ENCODE results near the gene MARCHF4. TPM values are rescaled to one million over a fixed set of nuclear protein-coding genes. Genes with fewer than 3 reads are reported as not detected.
A peak's percentile ranks its signal among the peaks of the same experiment; 100 is the strongest.

Gene MARCHF4
- total RNA-seq, 1 experiment from 2014 or later: 1.9 TPM

GRCh38 chr2:216372761-216373291, 543 bp upstream of the MARCHF4 start:
- DNase-seq (peak; percentile 74), ATAC-seq (peak; percentile 21)
- Histone ChIP-seq H4K20me1 (ENCODE audit: low read length) (no peaks in the 10 kb centered on the region), H3K36me3 (ENCODE audit: low read depth, low read length) (no peaks in the 10 kb centered on the region), H3K79me2 (ENCODE audit: low read length) (no peaks in the 10 kb centered on the region), H3K9me3 (ENCODE audit: low read length) (no peaks in the 10 kb centered on the region), H3K27me3 (ENCODE audit: low read length) (no peaks in the 10 kb centered on the region), H3K9ac (ENCODE audit: low read length) (no peak overlapping the region), H3K9me2 (replicated peaks; ENCODE audit: low read length) (no peaks in the 10 kb centered on the region), H3K4me3 (ENCODE audit: low read length) (peak overlapping the region; percentile 67), H3K4me2 (ENCODE audit: low read length) (peak overlapping the region; percentile 90), H3F3A (ENCODE audit: low read length, unreplicated experiment) (peaks cover 5% of the 10 kb centered on the region), H3K4me1 (ENCODE audit: insufficient read depth, low read length) (peaks cover 25% of the 10 kb centered on the region), H3K27ac (ENCODE audit: low read length) (peak overlapping the region; percentile 85), H2AFZ (ENCODE audit: low read length) (no peak overlapping the region)
- intact Hi-C loops (cut with micrococcal nuclease): loop anchor here (5.0 to 10.0 kb wide), 2 partner anchors 56 to 128 kb away; no protein-coding TSS in a partner anchor
- POLR2A ChIA-PET (ENCODE audit: unreplicated experiment): interaction anchor here (0.5 kb wide), 1 partner anchor 264 kb away, joined by 4 read pairs; the partner anchor contains the start of gene XRCC5
- no TSS peak for BruUV-seq (replicated peaks)
- no peak for TF ChIP-seq EZH2 (IDR thresholded peaks at IDR 0.05; ENCODE audit: low read length, unreplicated experiment)
- no peak for TF ChIP-seq CTCF (conservative IDR thresholded peaks at IDR 0.05; ENCODE audit: low read depth, low read length)
- TF ChIP-seq EZH2phosphoT487 (IDR thresholded peaks at IDR 0.05; ENCODE audit: borderline replicate concordance, low read length): no peak
- CTCF ChIA-PET: no interaction called here

- no peaks in the 10 kb centered on the region for H3K9me2 ChIP-seq (replicated peaks; ENCODE audit: low read length)
- no peaks in the 10 kb centered on the region for H3K36me3 ChIP-seq (ENCODE audit: low read depth, low read length)
- H3F3A ChIP-seq (ENCODE audit: low read length, unreplicated experiment): peaks cover 5% of the 10 kb centered on the region
- H3K79me2 ChIP-seq (ENCODE audit: low read length): no peaks in the 10 kb centered on the region
- CTCF ChIA-PET: no interaction called here
- TF ChIP-seq EZH2phosphoT487 (IDR thresholded peaks at IDR 0.05; ENCODE audit: borderline replicate concordance, low read length): no peak
- no peak for TF ChIP-seq EZH2 (IDR thresholded peaks at IDR 0.05; ENCODE audit: low read length, unreplicated experiment)
- no peak for TF ChIP-seq CTCF (conservative IDR thresholded peaks at IDR 0.05; ENCODE audit: low read depth, low read length)
- no peak overlapping the region for H3K27ac ChIP-seq (ENCODE audit: low read length)
- H3K9ac ChIP-seq (ENCODE audit: low read length): no peak overlapping the region
- POLR2A ChIA-PET (ENCODE audit: unreplicated experiment): no interaction called here
- no TSS peak for BruUV-seq (replicated peaks)
- peaks cover 25% of the 10 kb centered on the region for H3K4me1 ChIP-seq (ENCODE audit: insufficient read depth, low read length)
- no peak overlapping the region for H2AFZ ChIP-seq (ENCODE audit: low read length)
- H3K9me3 ChIP-seq (ENCODE audit: low read length): no peaks in the 10 kb centered on the region
- H4K20me1 ChIP-seq (ENCODE audit: low read length): no peaks in the 10 kb centered on the region
- DNase-seq (no peak), ATAC-seq (no peak)
- no peaks in the 10 kb centered on the region for H3K27me3 ChIP-seq (ENCODE audit: low read length)
- peak overlapping the region; percentile 67; the same call in 1 of the 2 replicates for H3K4me3 ChIP-seq (ENCODE audit: low read length)
- peak overlapping the region; percentile 90 for H3K4me2 ChIP-seq (ENCODE audit: low read length)
- intact Hi-C loops (cut with micrococcal nuclease): loop anchor here (5.0 to 10.0 kb wide), 2 partner anchors 54 to 126 kb away; no protein-coding TSS in a partner anchor
Observed at GRCh38 chr2:216370961-216371712, 1.1 kb downstream of the MARCHF4 start.

- no peaks in the 10 kb centered on the region for H3K79me2 ChIP-seq (ENCODE audit: low read length)
- TF ChIP-seq CTCF (conservative IDR thresholded peaks at IDR 0.05; ENCODE audit: low read depth, low read length) (no peak), EZH2 (IDR thresholded peaks at IDR 0.05; ENCODE audit: low read length, unreplicated experiment) (no peak), EZH2phosphoT487 (IDR thresholded peaks at IDR 0.05; ENCODE audit: borderline replicate concordance, low read length) (no peak)
- H3K4me2 ChIP-seq (ENCODE audit: low read length): peak overlapping the region; percentile 90; the same call in 1 of the 2 replicates
- H2AFZ ChIP-seq (ENCODE audit: low read length): no peak overlapping the region
- ATAC-seq (no peak), DNase-seq (no peak)
- H3K27me3 ChIP-seq (ENCODE audit: low read length): no peaks in the 10 kb centered on the region
- H3K27ac ChIP-seq (ENCODE audit: low read length): no peak overlapping the region
- no peaks in the 10 kb centered on the region for H3K9me3 ChIP-seq (ENCODE audit: low read length)
- intact Hi-C loops (cut with micrococcal nuclease): loop anchor here (5.0 to 10.0 kb wide), 2 partner anchors 53 to 125 kb away; no protein-coding TSS in a partner anchor
- no peak overlapping the region for H3K4me3 ChIP-seq (ENCODE audit: low read length)
- H4K20me1 ChIP-seq (ENCODE audit: low read length): no peaks in the 10 kb centered on the region
- no peak overlapping the region for H3K9ac ChIP-seq (ENCODE audit: low read length)
- H3K36me3 ChIP-seq (ENCODE audit: low read depth, low read length): no peaks in the 10 kb centered on the region
- no TSS peak for BruUV-seq (replicated peaks)
- H3K4me1 ChIP-seq (ENCODE audit: insufficient read depth, low read length): peaks cover 25% of the 10 kb centered on the region
- H3K9me2 ChIP-seq (replicated peaks; ENCODE audit: low read length): no peaks in the 10 kb centered on the region
- H3F3A ChIP-seq (ENCODE audit: low read length, unreplicated experiment): peaks cover 5% of the 10 kb centered on the region
- ChIA-PET CTCF (no interaction called here), POLR2A (ENCODE audit: unreplicated experiment) (no interaction called here)
Observed at GRCh38 chr2:216369821-216370220, 2.5 kb downstream of the MARCHF4 start.

Measured in PC-3 (cell line).